GM23338 (cell line): ENCODE data around the gene ANKK1.

ENCODE experiments used
- CTCF ChIP-seq, 2 experiments: fragments of 200-600 bp in 1 of 2; sonication (generic) in 1 of 2; conservative IDR thresholded peaks; 2 replicates each; pipeline versions ENCODE4 v1.5.1 to v1.6.1; 2016 to 2017; ENCODE audit warnings: antibody characterized with exemption in 2 of 2, low read depth in 2 of 2, mild to moderate bottlenecking in 2 of 2, moderate library complexity in 1 of 2
- JUNB ChIP-seq: IDR thresholded peaks from one replicate; pipeline ENCODE4 v1.6.1; 2016; ENCODE audit warnings: antibody characterized with exemption; ENCODE audit not compliant: unreplicated experiment
- POLR2AphosphoS5 ChIP-seq: IDR thresholded peaks from 2 replicates; pipeline ENCODE4 v1.6.1; 2016; ENCODE audit warnings: antibody characterized with exemption, low read depth
- REST ChIP-seq: IDR thresholded peaks from one replicate; pipeline ENCODE4 v1.6.1; 2018; ENCODE audit warnings: antibody characterized with exemption; ENCODE audit not compliant: unreplicated experiment

GRCh38 chr11:113408206-113408605, 20.6 kb downstream of the ANKK1 start:
- no peak for TF ChIP-seq REST
- TF ChIP-seq CTCF (conservative IDR thresholded peaks at IDR 0.05; ENCODE audit: low read depth in 2 of 2) = no peak
- no peak for TF ChIP-seq POLR2AphosphoS5
- TF ChIP-seq JUNB = no peak
